Type B pancreatic cell (in vitro differentiated cells): ENCODE results near the gene AKIRIN2. TPM values are rescaled to one million over a fixed set of nuclear protein-coding genes. Genes with fewer than 3 reads are reported as not detected.

Source experiments
- DNase-seq: peaks from one replicate; pipeline ENCODE4 v3.0.0; 2021; ENCODE audit warnings: mixed read lengths; ENCODE audit not compliant: unreplicated experiment; ENCODE audit errors: extremely low spot score
- H3K27ac Mint-ChIP-seq: 2 replicates; pipeline ENCODE4 v1.8.0; 2021; ENCODE audit warnings: mild to moderate bottlenecking, mixed read lengths
- H3K27me3 Mint-ChIP-seq: 2 replicates; pipeline ENCODE4 v1.8.0; 2021; ENCODE audit warnings: mixed read lengths
- H3K36me3 Mint-ChIP-seq: 2 replicates; pipeline ENCODE4 v1.8.0; 2021; ENCODE audit warnings: mixed read lengths
- H3K4me1 Mint-ChIP-seq: one replicate; pipeline ENCODE4 v1.8.0; 2021; ENCODE audit warnings: mixed read lengths; ENCODE audit not compliant: unreplicated experiment
- H3K4me3 Mint-ChIP-seq: 2 replicates; pipeline ENCODE4 v1.8.0; 2021; ENCODE audit warnings: mild to moderate bottlenecking, mixed read lengths
- H3K9me3 Mint-ChIP-seq: 2 replicates; pipeline ENCODE4 v1.8.0; 2021; ENCODE audit warnings: mixed read lengths
- CTCF ChIP-seq: fragments of 200-600 bp; sonication (generic); conservative IDR thresholded peaks from 2 replicates; pipeline ENCODE4 v1.5.0; 2021; ENCODE audit warnings: antibody characterized with exemption, mild to moderate bottlenecking
- total RNA-seq: library from RNA; stranded (reverse); gene quantifications from 2 replicates; pipeline ENCODE4 v1.2.1, GENCODE V29; 2021; ENCODE audit warnings: low replicate concordance

The AKIRIN2 gene
- total RNA-seq, 1 donor from 2014 or later, result 61.7 TPM

DNA sequence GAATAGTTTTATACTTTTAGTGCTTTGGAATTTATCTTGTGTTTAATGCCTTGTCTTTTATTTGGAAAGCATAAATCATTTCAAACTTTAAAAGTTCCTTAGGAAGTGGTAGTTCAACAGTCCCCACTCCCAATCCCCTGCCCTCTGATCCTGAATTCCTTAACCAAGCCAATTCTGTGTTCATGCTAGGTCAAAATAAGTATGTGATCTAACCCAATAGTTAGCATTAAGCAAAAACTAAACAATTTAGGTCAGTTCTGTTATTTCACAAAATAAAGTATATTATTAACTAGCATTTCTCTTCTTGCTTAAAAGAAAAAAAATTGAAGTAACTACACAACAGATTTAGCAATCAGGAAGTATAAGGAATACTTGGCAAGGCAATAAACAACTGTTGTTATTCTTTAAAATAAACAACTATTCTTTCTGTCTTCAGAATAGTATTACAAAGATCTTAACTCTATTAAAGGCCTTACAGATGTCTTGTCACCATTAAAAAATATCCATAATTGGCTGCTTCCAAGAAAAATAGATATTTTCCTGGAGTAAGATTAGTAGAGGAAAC lies 37.0 kb downstream of the AKIRIN2 start:
- no peak for DNase-seq
- H3K4me3 Mint-ChIP-seq, result no peak overlapping the region
- H3K36me3 Mint-ChIP-seq, result peaks cover 27% of the 10 kb centered on the region
- TF ChIP-seq CTCF, result no peak
- no peak overlapping the region for H3K27ac Mint-ChIP-seq
- H3K27me3 Mint-ChIP-seq, result no peaks in the 10 kb centered on the region
- no peaks in the 10 kb centered on the region for H3K4me1 Mint-ChIP-seq
- no peaks in the 10 kb centered on the region for H3K9me3 Mint-ChIP-seq

DNA sequence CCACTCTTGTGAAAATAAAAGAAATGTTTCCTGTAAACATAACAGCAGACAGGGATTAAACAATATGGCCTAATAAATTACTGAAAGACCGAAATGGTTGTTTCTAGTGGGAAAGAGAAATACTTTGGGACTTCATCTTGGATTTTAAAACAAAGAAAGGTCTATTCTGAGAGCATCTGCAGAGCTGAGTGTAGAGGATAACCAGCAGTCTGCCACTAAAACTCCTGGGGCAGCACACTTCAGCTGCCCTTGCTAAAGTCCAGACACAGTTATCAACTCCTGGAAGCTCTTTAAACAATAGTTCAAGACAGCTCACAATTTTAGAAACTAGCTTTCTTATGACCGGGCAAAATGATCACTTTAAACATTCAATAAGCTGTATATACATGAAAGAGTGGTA lies 38.6 kb downstream of the AKIRIN2 start:
- no peak for DNase-seq
- no peaks in the 10 kb centered on the region for H3K27me3 Mint-ChIP-seq

GRCh38 chr6:87661503-87661902 lies 40.5 kb downstream of the AKIRIN2 start:
- TF ChIP-seq CTCF, result no peak
- no peak overlapping the region for H3K4me3 Mint-ChIP-seq
- no peaks in the 10 kb centered on the region for H3K27me3 Mint-ChIP-seq
- H3K4me1 Mint-ChIP-seq, result no peaks in the 10 kb centered on the region
- peaks cover 29% of the 10 kb centered on the region for H3K36me3 Mint-ChIP-seq
- no peak overlapping the region for H3K27ac Mint-ChIP-seq
- no peak for DNase-seq
- H3K9me3 Mint-ChIP-seq, result no peaks in the 10 kb centered on the region

More for the DNA sequence above, 38.6 kb downstream of the AKIRIN2 start:
- H3K4me1 Mint-ChIP-seq, result no peaks in the 10 kb centered on the region
- no peaks in the 10 kb centered on the region for H3K9me3 Mint-ChIP-seq
- TF ChIP-seq CTCF, result no peak
- peaks cover 28% of the 10 kb centered on the region for H3K36me3 Mint-ChIP-seq
- no peak overlapping the region for H3K4me3 Mint-ChIP-seq
- H3K27ac Mint-ChIP-seq, result no peak overlapping the region

- no peaks in the 10 kb centered on the region for H3K27me3 Mint-ChIP-seq
- no peak overlapping the region for H3K4me3 Mint-ChIP-seq
- peaks cover 29% of the 10 kb centered on the region for H3K36me3 Mint-ChIP-seq
- H3K4me1 Mint-ChIP-seq, result no peaks in the 10 kb centered on the region
- H3K27ac Mint-ChIP-seq, result no peak overlapping the region
- TF ChIP-seq CTCF, result no peak
- no peaks in the 10 kb centered on the region for H3K9me3 Mint-ChIP-seq
- no peak for DNase-seq
These were observed 41.0 kb downstream of the AKIRIN2 start for GRCh38 chr6:87661016-87661415.

DNA sequence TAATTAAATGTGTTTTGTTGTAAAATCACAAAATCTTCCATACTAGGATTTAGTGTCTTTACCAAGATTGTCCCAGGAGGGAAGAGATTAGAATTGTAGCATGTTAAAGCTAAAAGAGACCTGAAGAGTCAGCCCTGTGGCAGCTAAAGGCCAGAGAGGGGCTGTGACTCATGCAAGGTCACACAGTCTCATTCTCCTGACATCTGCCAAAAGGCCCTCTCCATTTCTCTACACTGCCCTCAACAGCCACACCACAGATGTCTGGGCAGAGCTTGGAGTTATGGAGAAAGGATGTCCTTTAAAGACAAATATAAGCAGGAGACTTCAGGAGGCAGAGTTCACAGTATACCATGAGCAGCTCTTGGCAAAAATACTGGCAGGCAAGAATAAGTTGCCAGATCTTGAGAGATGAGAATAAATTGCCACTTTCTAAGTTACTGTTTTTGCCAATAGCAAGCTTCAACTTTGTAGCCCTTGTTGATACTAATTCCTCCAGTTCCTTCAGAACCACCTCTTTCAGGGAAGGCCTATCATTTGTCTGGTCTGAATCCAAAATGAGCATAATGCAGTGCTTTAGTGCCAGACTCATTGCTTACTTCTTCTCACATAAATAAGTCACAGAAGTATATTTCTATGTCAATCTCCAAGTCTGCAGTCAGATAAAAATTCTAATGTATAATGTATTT lies 41.7 kb downstream of the AKIRIN2 start:
- DNase-seq, result no peak
- H3K9me3 Mint-ChIP-seq, result no peaks in the 10 kb centered on the region
- H3K4me3 Mint-ChIP-seq, result no peak overlapping the region
- no peak overlapping the region for H3K27ac Mint-ChIP-seq
- no peaks in the 10 kb centered on the region for H3K4me1 Mint-ChIP-seq
- no peaks in the 10 kb centered on the region for H3K27me3 Mint-ChIP-seq
- TF ChIP-seq CTCF, result no peak
- H3K36me3 Mint-ChIP-seq, result peaks cover 29% of the 10 kb centered on the region
